Measurements from ENCODE around the gene ZNF316. TPM values are rescaled to one million over a fixed set of nuclear protein-coding genes. Genes with fewer than 3 reads are reported as not detected.

ZNF316 gene
- total and polyA plus RNA-seq, 12 donors: 10.6 to 98.1 (median 29.6) TPM

GRCh38 chr7:6654113-6654841 lies 17.2 kb downstream of the ZNF316 start:
- Histone ChIP-seq H3K9me3 (replicated peaks in 1 of 3) (no peaks in the 10 kb centered on the region), H3K36me3 (replicated peaks in 1 of 2) (peaks cover 0 to 28% of the 10 kb centered on the region in 2 donors), H3K27ac (no peak overlapping the region), H3K4me1 (replicated peaks in 1 of 2) (no peaks in the 10 kb centered on the region), H3K27me3 (no peaks in the 10 kb centered on the region), H3K4me3 (no peak overlapping the region)
- DNase-seq: peak in 1 of 7 donors; percentile 1
- TF ChIP-seq POLR2A (IDR thresholded peaks at IDR 0.05) (no peak), CTCF (IDR thresholded peaks at IDR 0.05) (no peak)
- 92 to 95% (median 93%) methylated on average over 52 to 94 of the region's 94 CpGs for WGBS, 4 donors
- intact Hi-C loops (cut with DNase I): no loop called here

- Histone ChIP-seq H3K9me3 (replicated peaks in 1 of 3) (no peaks in the 10 kb centered on the region), H3K36me3 (replicated peaks in 1 of 2) (peaks cover 0 to 28% of the 10 kb centered on the region in 2 donors), H3K4me1 (replicated peaks in 1 of 2) (no peaks in the 10 kb centered on the region), H3K27ac (no peak overlapping the region), H3K27me3 (no peaks in the 10 kb centered on the region), H3K4me3 (no peak overlapping the region)
- intact Hi-C loops (cut with DNase I): no loop called here
- 91 to 96% (median 94%) methylated on average over 43 to 48 of the region's 48 CpGs for WGBS, 4 donors
- TF ChIP-seq POLR2A (IDR thresholded peaks at IDR 0.05) (no peak), CTCF (IDR thresholded peaks at IDR 0.05) (no peak)
- peak in 1 of 7 donors; percentile 7 for DNase-seq
These were observed 17.9 kb downstream of the ZNF316 start for GRCh38 chr7:6654842-6655610.

GRCh38 chr7:6655636-6656385 lies 18.7 kb downstream of the ZNF316 start:
- WGBS, 4 donors: 89 to 94% (median 92%) methylated on average over 12 to 17 of the region's 17 CpGs
- intact Hi-C loops (cut with DNase I): no loop called here
- peak in 1 of 7 donors; percentile 10 for DNase-seq
- Histone ChIP-seq H3K36me3 (replicated peaks in 1 of 2) (peaks cover 0 to 23% of the 10 kb centered on the region in 2 donors), H3K4me1 (replicated peaks in 1 of 2) (no peaks in the 10 kb centered on the region), H3K4me3 (no peak overlapping the region), H3K27ac (no peak overlapping the region), H3K27me3 (no peaks in the 10 kb centered on the region), H3K9me3 (replicated peaks in 1 of 3) (no peaks in the 10 kb centered on the region)
- TF ChIP-seq POLR2A (IDR thresholded peaks at IDR 0.05) (no peak), CTCF (IDR thresholded peaks at IDR 0.05) (no peak)

DNA sequence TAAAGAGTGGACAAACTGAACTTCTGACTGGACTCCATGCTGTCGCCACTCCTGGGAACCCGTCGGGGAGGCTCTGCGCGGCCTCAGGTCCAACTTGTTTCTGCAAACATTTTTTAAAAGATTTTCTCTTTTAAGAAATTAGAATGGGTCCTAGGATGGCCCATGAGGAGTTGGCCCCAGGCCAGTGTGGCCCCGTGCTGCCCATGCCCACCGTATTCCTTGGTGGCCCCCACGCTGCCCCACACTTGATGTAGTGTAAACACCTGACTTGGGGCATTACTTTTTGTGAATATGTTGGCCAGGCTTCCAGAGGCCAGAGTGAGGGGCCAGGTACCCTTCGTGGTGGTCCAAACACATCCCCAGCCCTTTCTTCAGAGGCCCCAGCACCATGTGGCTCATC lies 19.3 kb downstream of the ZNF316 start:
- Histone ChIP-seq H3K27me3 (no peaks in the 10 kb centered on the region), H3K9me3 (replicated peaks in 1 of 3) (no peaks in the 10 kb centered on the region), H3K36me3 (replicated peaks in 1 of 2) (peaks cover 0 to 19% of the 10 kb centered on the region in 2 donors), H3K4me1 (replicated peaks in 1 of 2) (no peaks in the 10 kb centered on the region), H3K27ac (no peak overlapping the region), H3K4me3 (no peak overlapping the region)
- DNase-seq: no peak
- intact Hi-C loops (cut with DNase I): no loop called here
- TF ChIP-seq POLR2A (IDR thresholded peaks at IDR 0.05) (no peak), CTCF (IDR thresholded peaks at IDR 0.05) (no peak)
- 91 to 99% (median 99%) methylated on average over 8 to 9 of the region's 9 CpGs for WGBS, 4 donors
